ENCODE measurements around the gene PSENEN. TPM values are rescaled to one million over a fixed set of nuclear protein-coding genes. Genes with fewer than 3 reads are reported as not detected.

Gene PSENEN
- total RNA-seq, 1 donor from 2014 or later = 83.8 TPM

DNA sequence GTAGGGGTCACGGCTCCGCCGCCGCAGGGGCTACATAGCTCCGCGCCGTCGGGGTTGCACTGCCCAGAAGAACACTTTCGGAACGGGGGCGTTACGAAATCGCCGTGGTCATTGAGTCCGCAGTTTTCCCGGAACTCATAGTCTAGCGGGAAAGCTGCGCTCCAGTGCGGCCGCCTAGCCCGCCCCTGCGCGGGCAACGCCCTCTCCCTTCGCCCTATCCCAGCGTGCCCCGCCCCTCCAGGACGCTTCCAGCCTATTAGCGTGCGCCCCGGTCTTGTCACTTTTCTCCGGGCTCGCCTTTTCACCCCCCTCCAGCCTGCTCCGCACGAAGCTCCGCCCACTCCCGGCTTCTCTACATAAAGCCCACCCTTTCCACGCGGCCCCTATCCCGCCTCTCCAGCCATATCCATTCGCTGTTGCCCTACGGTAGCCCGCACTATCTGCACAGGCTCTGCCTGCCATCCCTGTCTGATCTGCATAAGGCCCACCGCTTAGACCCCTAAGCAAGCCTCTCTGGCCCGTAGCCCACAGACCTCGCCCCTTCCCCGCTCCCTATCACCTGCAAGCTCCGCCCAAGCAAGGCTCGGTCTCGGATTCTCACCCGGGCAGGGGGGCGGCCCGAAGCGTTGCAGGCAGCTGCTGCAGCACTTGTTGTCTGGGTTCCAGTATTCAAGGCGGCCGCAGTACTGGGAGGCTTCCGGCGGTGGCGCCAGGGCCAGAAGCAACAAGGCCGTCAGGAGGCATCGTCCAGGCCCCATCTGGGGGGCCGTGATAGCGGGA, 4.8 kb upstream of the PSENEN start:
- Mint-ChIP-seq H3K4me3 (ENCODE audit: low read depth) (peak overlapping the region; percentile 76), H3K36me3 (ENCODE audit: insufficient read depth) (peaks cover 9% of the 10 kb centered on the region), H3K4me1 (ENCODE audit: low read depth) (peaks cover 9% of the 10 kb centered on the region), H3K9me3 (ENCODE audit: low read depth) (no peaks in the 10 kb centered on the region), H3K27ac (peak overlapping the region; percentile 98), H3K27me3 (no peaks in the 10 kb centered on the region)
- TF ChIP-seq, protein P1, sequence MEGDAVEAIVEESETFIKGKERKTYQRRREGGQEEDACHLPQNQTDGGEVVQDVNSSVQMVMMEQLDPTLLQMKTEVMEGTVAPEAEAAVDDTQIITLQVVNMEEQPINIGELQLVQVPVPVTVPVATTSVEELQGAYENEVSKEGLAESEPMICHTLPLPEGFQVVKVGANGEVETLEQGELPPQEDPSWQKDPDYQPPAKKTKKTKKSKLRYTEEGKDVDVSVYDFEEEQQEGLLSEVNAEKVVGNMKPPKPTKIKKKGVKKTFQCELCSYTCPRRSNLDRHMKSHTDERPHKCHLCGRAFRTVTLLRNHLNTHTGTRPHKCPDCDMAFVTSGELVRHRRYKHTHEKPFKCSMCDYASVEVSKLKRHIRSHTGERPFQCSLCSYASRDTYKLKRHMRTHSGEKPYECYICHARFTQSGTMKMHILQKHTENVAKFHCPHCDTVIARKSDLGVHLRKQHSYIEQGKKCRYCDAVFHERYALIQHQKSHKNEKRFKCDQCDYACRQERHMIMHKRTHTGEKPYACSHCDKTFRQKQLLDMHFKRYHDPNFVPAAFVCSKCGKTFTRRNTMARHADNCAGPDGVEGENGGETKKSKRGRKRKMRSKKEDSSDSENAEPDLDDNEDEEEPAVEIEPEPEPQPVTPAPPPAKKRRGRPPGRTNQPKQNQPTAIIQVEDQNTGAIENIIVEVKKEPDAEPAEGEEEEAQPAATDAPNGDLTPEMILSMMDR (IDR thresholded peaks at IDR 0.05; ENCODE audit: unreplicated experiment) = peak; percentile 52
- DNase-seq (ENCODE audit: low spot score, unreplicated experiment) = peak; percentile 94

DNA sequence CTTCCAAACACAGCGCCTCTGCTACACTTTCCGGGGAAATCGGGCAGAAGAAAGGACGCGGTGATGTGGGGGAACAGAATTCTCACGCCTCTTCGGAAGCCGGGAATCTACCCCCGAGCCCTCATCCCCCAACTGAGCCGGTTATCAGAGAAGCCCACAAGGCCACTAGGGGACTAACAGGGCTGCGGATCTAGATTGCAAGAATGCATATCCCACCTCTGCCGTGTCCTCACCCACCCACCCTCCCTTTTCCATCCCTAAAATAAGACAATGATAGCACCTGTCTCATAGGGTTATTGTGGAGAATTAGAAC, 4.3 kb upstream of the PSENEN start:
- Mint-ChIP-seq H3K4me1 (ENCODE audit: low read depth) (peaks cover 14% of the 10 kb centered on the region), H3K27ac (peak overlapping the region; percentile 98), H3K9me3 (ENCODE audit: low read depth) (no peaks in the 10 kb centered on the region), H3K36me3 (ENCODE audit: insufficient read depth) (peaks cover 7% of the 10 kb centered on the region), H3K4me3 (ENCODE audit: low read depth) (peak overlapping the region; percentile 76), H3K27me3 (no peaks in the 10 kb centered on the region)
- TF ChIP-seq, protein P1 (IDR thresholded peaks at IDR 0.05; ENCODE audit: unreplicated experiment) = peak; percentile 19
- DNase-seq (ENCODE audit: low spot score, unreplicated experiment) = no peak

DNA sequence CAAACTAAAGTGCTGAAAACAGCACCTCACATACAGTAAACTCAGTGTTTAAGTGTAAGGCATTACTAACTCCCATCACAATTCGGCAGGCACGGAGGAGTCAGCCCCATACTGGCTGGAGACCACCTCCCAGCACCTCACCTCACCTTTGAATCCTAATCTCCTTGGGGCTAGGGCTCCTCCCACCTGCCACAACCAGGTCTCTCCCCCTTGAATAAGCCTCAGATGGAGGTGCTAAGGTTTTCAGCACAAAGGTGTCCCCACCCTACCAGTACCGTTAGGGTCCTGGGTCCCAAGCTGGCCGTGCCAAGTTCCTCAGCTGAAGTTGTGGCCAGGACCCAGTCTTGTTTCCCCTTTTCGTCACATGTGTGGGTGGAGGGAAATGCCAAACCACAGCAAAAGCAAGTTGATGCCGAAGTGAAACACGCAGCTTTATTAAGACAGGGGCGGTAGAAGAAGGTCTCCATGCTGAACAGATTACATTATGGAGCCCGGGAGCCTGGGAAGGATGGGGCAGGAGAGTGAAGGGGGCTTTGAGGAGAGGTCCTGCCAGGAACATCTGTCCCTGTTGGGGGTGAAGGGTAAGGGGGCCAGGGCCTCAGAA, 3.2 kb upstream of the PSENEN start, which contains the start of gene IGFLR1:
Gene IGFLR1, minus strand, starts transcription at position 332 of the 604 bp plus-strand sequence. CDS start 1,272 bp downstream, outside the sequence.
- Mint-ChIP-seq H3K27me3 (no peaks in the 10 kb centered on the region), H3K4me1 (ENCODE audit: low read depth) (peaks cover 19% of the 10 kb centered on the region), H3K9me3 (ENCODE audit: low read depth) (no peaks in the 10 kb centered on the region), H3K36me3 (ENCODE audit: insufficient read depth) (peaks cover 4% of the 10 kb centered on the region), H3K4me3 (ENCODE audit: low read depth) (peak within 1 kb of the TSS; percentile 44), H3K27ac (peak within 1 kb of the TSS; percentile 31)
- no peak for DNase-seq (ENCODE audit: low spot score, unreplicated experiment)
- TF ChIP-seq, protein P1 (IDR thresholded peaks at IDR 0.05; ENCODE audit: unreplicated experiment) = no peak

DNA sequence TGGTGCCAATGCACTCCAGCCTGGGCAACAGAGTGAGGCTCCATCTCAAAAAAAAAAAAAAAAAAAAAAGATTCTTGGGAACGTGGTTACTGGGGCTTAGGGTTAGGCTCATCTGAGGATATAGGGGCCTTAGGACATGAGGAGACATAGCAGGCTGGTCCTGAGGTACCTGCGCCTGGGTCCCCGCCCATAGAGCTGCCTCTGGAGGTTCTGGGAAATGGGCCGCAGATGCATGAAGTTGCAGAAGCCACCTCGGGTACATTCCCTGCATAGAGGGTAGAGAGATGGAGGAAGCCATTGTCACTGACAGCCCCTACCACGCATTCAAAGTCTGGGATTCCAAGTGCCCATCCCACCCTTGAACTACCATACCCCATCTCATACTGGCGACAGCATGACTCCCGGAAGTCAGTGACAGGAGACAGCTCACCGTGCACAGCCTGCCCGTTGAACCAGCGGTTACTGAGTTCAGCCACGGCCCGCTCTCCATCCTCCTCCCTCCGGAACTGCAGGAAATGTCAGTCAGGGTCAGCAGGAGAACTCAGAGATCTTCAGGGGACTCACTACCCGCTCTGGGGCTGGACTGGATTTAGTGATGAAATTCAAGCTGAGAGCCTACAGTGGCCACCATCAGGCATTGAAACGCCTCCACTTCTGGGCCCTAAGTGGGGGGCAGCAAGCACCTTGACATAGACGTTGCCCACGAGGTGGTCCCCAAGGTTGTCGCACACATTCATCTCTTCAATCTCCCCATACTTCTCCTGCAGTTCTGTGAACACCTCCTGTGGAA, 1.6 kb upstream of the PSENEN start:
- H3K27ac Mint-ChIP-seq = peak overlapping the region; percentile 100
- peaks cover 3% of the 10 kb centered on the region for H3K36me3 Mint-ChIP-seq (ENCODE audit: insufficient read depth)
- peaks cover 28% of the 10 kb centered on the region for H3K4me1 Mint-ChIP-seq (ENCODE audit: low read depth)

More for the DNA sequence above, 1.6 kb upstream of the PSENEN start:
- H3K27me3 Mint-ChIP-seq = no peaks in the 10 kb centered on the region
- peak overlapping the region; percentile 98 for H3K4me3 Mint-ChIP-seq (ENCODE audit: low read depth)
- no peaks in the 10 kb centered on the region for H3K9me3 Mint-ChIP-seq (ENCODE audit: low read depth)
- DNase-seq (ENCODE audit: low spot score, unreplicated experiment) = no peak
- TF ChIP-seq, protein P1 (IDR thresholded peaks at IDR 0.05; ENCODE audit: unreplicated experiment) = no peak
